ENCODE data around the gene KIR3DL1.
"Not testable (repeated sequence)": the region's sequence is repeated elsewhere in the genome, so short reads cannot be mapped to it uniquely, and the experiment has no call there.

Gene KIR3DL1

DNA sequence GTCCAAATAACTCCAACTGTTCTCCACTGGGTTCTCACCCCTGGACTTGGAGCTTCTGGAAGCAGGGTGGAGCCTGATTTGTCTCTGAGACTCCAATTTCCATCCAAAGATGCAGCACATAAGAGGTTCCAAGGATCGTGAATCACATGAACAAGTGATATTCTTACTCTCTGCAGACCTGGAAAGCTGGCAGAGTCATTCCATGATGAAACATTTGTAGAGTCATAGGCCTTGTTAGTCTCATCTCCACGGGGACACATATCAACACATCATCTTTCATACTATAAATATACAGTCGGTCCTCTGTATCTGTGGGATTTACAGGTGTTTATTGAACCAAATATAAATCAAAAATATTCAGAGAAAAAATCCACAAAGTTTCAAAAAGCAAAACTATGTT, 1.7 kb upstream of the KIR3DL1 start:
- not testable (repeated sequence) for H2AFZ ChIP-seq (ENCODE audit: low read length, unreplicated experiment); H3K4me3 ChIP-seq (ENCODE audit: low read depth, low read length); H3K27me3 ChIP-seq (ENCODE audit: insufficient read depth, low read length); H3K4me1 ChIP-seq (ENCODE audit: control insufficient read depth, insufficient read depth, low read length, unreplicated experiment); H3K79me2 ChIP-seq (ENCODE audit: control insufficient read depth, insufficient read depth, low read length, unreplicated experiment); H3K36me3 ChIP-seq (ENCODE audit: insufficient read depth, low read length); H3K27ac ChIP-seq (ENCODE audit: low read depth, low read length)

- Histone ChIP-seq H2AFZ (ENCODE audit: low read length, unreplicated experiment) (no peak overlapping the region), H3K27ac (ENCODE audit: low read depth, low read length) (no peak overlapping the region), H3K4me3 (ENCODE audit: low read depth, low read length) (no peak overlapping the region), H3K36me3 (ENCODE audit: insufficient read depth, low read length) (no peaks in the 10 kb centered on the region), H3K27me3 (ENCODE audit: insufficient read depth, low read length) (no peaks in the 10 kb centered on the region), H3K4me1 (ENCODE audit: control insufficient read depth, insufficient read depth, low read length, unreplicated experiment) (no peaks in the 10 kb centered on the region), H3K79me2 (ENCODE audit: control insufficient read depth, insufficient read depth, low read length, unreplicated experiment) (no peaks in the 10 kb centered on the region)
These were observed 1.6 kb downstream of the KIR3DL1 start for GRCh38 chr19:54817670-54818536.

GRCh38 chr19:54824416-54824815, 8.1 kb downstream of the KIR3DL1 start:
- H3K4me3 ChIP-seq (ENCODE audit: low read depth, low read length); H3K27ac ChIP-seq (ENCODE audit: low read depth, low read length); H2AFZ ChIP-seq (ENCODE audit: low read length, unreplicated experiment); H3K27me3 ChIP-seq (ENCODE audit: insufficient read depth, low read length); H3K4me1 ChIP-seq (ENCODE audit: control insufficient read depth, insufficient read depth, low read length, unreplicated experiment); H3K36me3 ChIP-seq (ENCODE audit: insufficient read depth, low read length); H3K79me2 ChIP-seq (ENCODE audit: control insufficient read depth, insufficient read depth, low read length, unreplicated experiment): not testable (repeated sequence)

GRCh38 chr19:54825326-54825725, 9.1 kb downstream of the KIR3DL1 start:
- not testable (repeated sequence) for H3K79me2 ChIP-seq (ENCODE audit: control insufficient read depth, insufficient read depth, low read length, unreplicated experiment); H3K4me3 ChIP-seq (ENCODE audit: low read depth, low read length); H3K4me1 ChIP-seq (ENCODE audit: control insufficient read depth, insufficient read depth, low read length, unreplicated experiment); H3K27me3 ChIP-seq (ENCODE audit: insufficient read depth, low read length); H2AFZ ChIP-seq (ENCODE audit: low read length, unreplicated experiment); H3K36me3 ChIP-seq (ENCODE audit: insufficient read depth, low read length); H3K27ac ChIP-seq (ENCODE audit: low read depth, low read length)

GRCh38 chr19:54828064-54828463, 11.8 kb downstream of the KIR3DL1 start:
- H3K27ac ChIP-seq (ENCODE audit: low read depth, low read length); H3K4me1 ChIP-seq (ENCODE audit: control insufficient read depth, insufficient read depth, low read length, unreplicated experiment); H2AFZ ChIP-seq (ENCODE audit: low read length, unreplicated experiment); H3K27me3 ChIP-seq (ENCODE audit: insufficient read depth, low read length); H3K4me3 ChIP-seq (ENCODE audit: low read depth, low read length); H3K79me2 ChIP-seq (ENCODE audit: control insufficient read depth, insufficient read depth, low read length, unreplicated experiment); H3K36me3 ChIP-seq (ENCODE audit: insufficient read depth, low read length): not testable (repeated sequence)

DNA sequence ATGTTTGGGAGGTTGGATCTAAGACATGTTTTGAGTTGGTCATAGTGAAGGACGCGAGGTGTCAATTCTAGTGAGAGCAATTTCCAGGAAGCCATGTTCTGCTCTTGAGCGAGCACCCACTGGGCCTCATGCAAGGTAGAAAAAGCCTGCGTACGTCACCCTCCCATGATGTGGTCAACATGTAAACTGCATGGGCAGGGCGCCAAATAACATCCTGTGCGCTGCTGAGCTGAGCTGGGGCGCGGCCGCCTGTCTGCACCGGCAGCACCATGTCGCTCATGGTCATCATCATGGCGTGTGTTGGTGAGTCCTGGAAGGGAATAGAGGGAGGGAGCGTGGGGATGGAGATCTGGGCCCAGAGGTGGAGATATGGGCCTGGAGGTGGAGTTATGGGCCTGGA, 16.2 kb downstream of the KIR3DL1 start, which contains the start of gene KIR2DS4:
Gene KIR2DS4, plus strand, starts transcription at position 181 of the 400 bp plus-strand sequence.
- H3K4me1 ChIP-seq (ENCODE audit: control insufficient read depth, insufficient read depth, low read length, unreplicated experiment): not testable (repeated sequence)

GRCh38 chr19:54835126-54835525, 18.9 kb downstream of the KIR3DL1 start:
- not testable (repeated sequence) for H3K4me3 ChIP-seq (ENCODE audit: low read depth, low read length); H2AFZ ChIP-seq (ENCODE audit: low read length, unreplicated experiment); H3K27me3 ChIP-seq (ENCODE audit: insufficient read depth, low read length); H3K36me3 ChIP-seq (ENCODE audit: insufficient read depth, low read length); H3K27ac ChIP-seq (ENCODE audit: low read depth, low read length); H3K79me2 ChIP-seq (ENCODE audit: control insufficient read depth, insufficient read depth, low read length, unreplicated experiment); H3K4me1 ChIP-seq (ENCODE audit: control insufficient read depth, insufficient read depth, low read length, unreplicated experiment)

More for the DNA sequence above, 16.2 kb downstream of the KIR3DL1 start, which contains the start of gene KIR2DS4:
- not testable (repeated sequence) for H3K36me3 ChIP-seq (ENCODE audit: insufficient read depth, low read length); H3K27me3 ChIP-seq (ENCODE audit: insufficient read depth, low read length); H3K4me3 ChIP-seq (ENCODE audit: low read depth, low read length); H3K79me2 ChIP-seq (ENCODE audit: control insufficient read depth, insufficient read depth, low read length, unreplicated experiment); H2AFZ ChIP-seq (ENCODE audit: low read length, unreplicated experiment); H3K27ac ChIP-seq (ENCODE audit: low read depth, low read length)

GRCh38 chr19:54837522-54837921, 21.3 kb downstream of the KIR3DL1 start:
- not testable (repeated sequence) for H3K4me3 ChIP-seq (ENCODE audit: low read depth, low read length); H2AFZ ChIP-seq (ENCODE audit: low read length, unreplicated experiment); H3K27ac ChIP-seq (ENCODE audit: low read depth, low read length); H3K79me2 ChIP-seq (ENCODE audit: control insufficient read depth, insufficient read depth, low read length, unreplicated experiment); H3K27me3 ChIP-seq (ENCODE audit: insufficient read depth, low read length); H3K36me3 ChIP-seq (ENCODE audit: insufficient read depth, low read length); H3K4me1 ChIP-seq (ENCODE audit: control insufficient read depth, insufficient read depth, low read length, unreplicated experiment)

DNA sequence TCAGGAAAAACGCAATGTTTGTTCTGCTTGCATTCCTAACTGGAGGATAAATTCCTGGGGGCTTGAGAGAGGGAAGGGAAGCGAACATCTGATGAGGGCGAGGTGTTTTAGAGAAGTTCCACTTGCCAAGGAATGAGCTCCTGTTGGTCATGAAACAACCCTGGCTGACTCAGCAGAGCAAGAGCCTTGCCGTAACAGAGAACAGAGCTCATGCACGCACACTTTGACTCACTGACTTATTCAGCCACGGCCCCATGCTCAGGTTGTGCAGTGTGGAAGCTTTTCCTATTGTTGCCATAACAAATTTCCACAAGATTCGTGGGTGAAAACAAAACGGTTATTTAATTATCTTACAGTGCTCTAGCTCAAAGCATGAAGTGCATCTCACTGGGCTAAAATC, 26.9 kb downstream of the KIR3DL1 start:
- not testable (repeated sequence) for H3K79me2 ChIP-seq (ENCODE audit: control insufficient read depth, insufficient read depth, low read length, unreplicated experiment); H3K4me3 ChIP-seq (ENCODE audit: low read depth, low read length); H3K27me3 ChIP-seq (ENCODE audit: insufficient read depth, low read length); H3K4me1 ChIP-seq (ENCODE audit: control insufficient read depth, insufficient read depth, low read length, unreplicated experiment); H3K27ac ChIP-seq (ENCODE audit: low read depth, low read length); H3K36me3 ChIP-seq (ENCODE audit: insufficient read depth, low read length); H2AFZ ChIP-seq (ENCODE audit: low read length, unreplicated experiment)

GRCh38 chr19:54850061-54850640, 33.9 kb downstream of the KIR3DL1 start, which contains the start of gene KIR3DL2:
KIR3DL2 (plus strand) TSS chr19:54850443; CDS start chr19:54850476, 33 bp downstream.
- not testable (repeated sequence) for H3K36me3 ChIP-seq (ENCODE audit: insufficient read depth, low read length)

DNA sequence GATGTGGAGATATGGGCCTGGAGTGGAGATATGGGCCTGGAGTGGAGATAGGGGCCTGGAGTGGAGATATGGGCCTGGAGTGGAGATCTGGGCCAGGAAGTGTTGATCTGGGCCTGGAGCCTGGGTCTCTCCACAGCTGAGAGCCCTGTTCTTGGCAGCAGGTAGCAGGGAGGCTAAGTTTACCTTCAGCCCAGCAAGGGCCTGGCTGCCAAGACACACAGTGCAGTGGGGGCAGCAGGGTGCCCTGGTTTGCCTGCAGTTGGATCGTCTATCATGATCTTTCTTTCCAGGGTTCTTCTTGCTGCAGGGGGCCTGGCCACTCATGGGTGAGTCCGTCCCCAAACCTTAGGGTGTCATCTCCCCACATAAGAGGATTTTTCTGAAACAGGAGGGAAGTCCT, 34.7 kb downstream of the KIR3DL1 start:
- Histone ChIP-seq H3K36me3 (ENCODE audit: insufficient read depth, low read length) (no peaks in the 10 kb centered on the region), H3K27me3 (ENCODE audit: insufficient read depth, low read length) (no peaks in the 10 kb centered on the region), H3K4me3 (ENCODE audit: low read depth, low read length) (no peak overlapping the region), H3K27ac (ENCODE audit: low read depth, low read length) (no peak overlapping the region), H2AFZ (ENCODE audit: low read length, unreplicated experiment) (no peak overlapping the region), H3K79me2 (ENCODE audit: control insufficient read depth, insufficient read depth, low read length, unreplicated experiment) (no peaks in the 10 kb centered on the region), H3K4me1 (ENCODE audit: control insufficient read depth, insufficient read depth, low read length, unreplicated experiment) (no peaks in the 10 kb centered on the region)

More at GRCh38 chr19:54850061-54850640, 33.9 kb downstream of the KIR3DL1 start, which contains the start of gene KIR3DL2:
- H3K27me3 ChIP-seq (ENCODE audit: insufficient read depth, low read length); H3K4me3 ChIP-seq (ENCODE audit: low read depth, low read length); H3K79me2 ChIP-seq (ENCODE audit: control insufficient read depth, insufficient read depth, low read length, unreplicated experiment); H2AFZ ChIP-seq (ENCODE audit: low read length, unreplicated experiment); H3K27ac ChIP-seq (ENCODE audit: low read depth, low read length); H3K4me1 ChIP-seq (ENCODE audit: control insufficient read depth, insufficient read depth, low read length, unreplicated experiment): not testable (repeated sequence)

Measured in ACC112 (cell line).